Inferior parietal cortex (tissue), 1 donor: Measurements from ENCODE around the gene BCL2.
"Not testable (repeated sequence)": the region's sequence is repeated elsewhere in the genome, so short reads cannot be mapped to it uniquely, and the experiment has no call there.

Source experiments
- DNase-seq: peaks from one replicate; pipeline ENCODE4 v3.0.0-alpha.2; 2016; ENCODE audit errors: extremely low spot score

BCL2 gene

DNA sequence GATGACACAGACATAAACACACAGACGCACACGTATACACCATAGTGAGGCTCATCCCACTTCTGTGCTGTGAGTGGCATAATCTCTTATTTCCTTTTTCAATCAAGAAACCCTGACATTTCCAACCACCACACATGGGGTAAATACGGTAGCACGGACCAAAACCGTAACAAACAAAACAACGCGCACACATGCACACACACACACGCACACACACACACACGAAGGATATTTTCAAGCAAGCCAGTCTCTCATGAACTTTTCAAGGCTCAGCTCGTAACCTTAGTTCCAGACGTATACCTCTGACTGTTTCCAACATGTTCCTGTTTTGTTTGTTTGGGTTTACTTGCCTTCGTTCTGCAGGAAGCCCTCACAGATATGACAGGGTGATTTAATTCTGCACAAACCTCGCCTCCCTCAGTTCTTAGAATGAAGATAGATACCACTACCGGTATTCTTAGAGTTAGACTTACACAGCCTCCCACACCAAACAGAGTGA is 119.8 kb downstream of the BCL2 start:
- no peak for DNase-seq

DNA sequence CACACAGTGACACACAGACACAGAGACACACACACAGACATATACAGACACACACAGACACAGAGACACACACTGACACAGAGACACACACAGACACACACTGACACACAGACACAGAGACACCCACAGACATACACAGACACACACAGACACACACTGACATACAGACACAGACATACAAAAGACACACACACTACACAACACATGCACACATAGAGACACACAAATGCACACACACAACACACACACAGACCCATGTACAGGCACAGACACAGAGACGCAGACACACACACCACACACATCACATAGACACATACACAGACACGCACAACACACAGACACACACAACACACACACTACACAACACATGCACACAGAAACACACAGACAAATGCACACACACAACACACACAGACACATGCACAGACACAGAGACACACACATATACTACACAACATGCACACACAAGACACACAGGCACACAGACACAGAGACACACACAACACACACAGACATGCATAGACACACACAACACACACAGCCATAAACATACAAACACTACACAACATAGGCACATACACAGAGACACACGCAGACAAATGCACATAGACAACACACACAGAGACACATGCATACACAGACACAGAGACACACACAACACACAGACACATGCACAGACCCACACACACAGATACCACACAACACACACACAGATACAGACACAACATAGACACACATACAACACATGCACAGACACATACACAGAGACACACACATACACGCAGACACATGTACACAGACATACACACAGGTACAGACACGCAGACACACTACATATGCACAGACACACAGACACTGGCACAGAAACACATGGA is 120.5 kb downstream of the BCL2 start:
- DNase-seq: no peak

DNA sequence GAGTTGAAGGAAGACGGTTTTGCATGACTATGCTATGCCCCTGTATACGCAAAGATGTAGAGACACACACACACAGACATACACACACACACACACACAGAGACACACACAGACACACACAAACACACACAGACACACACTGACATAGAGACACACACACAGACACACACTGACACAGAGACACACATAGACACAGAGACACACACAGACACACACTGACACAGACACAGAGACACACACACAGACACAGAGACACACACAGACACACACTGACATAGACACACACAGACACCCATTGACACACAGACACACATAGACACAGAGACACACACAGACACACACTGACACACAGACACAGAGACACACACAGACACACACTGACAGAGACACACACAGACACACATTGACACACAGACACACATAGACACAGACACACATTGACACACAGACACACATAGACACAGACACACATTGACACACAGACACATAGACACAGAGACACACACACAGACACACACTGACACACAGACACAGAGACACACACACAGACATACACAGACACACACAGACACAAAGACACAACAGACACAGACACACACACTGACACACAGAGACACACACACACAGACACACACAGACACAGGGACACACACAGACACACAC is 121.3 kb downstream of the BCL2 start:
- no peak for DNase-seq

DNA sequence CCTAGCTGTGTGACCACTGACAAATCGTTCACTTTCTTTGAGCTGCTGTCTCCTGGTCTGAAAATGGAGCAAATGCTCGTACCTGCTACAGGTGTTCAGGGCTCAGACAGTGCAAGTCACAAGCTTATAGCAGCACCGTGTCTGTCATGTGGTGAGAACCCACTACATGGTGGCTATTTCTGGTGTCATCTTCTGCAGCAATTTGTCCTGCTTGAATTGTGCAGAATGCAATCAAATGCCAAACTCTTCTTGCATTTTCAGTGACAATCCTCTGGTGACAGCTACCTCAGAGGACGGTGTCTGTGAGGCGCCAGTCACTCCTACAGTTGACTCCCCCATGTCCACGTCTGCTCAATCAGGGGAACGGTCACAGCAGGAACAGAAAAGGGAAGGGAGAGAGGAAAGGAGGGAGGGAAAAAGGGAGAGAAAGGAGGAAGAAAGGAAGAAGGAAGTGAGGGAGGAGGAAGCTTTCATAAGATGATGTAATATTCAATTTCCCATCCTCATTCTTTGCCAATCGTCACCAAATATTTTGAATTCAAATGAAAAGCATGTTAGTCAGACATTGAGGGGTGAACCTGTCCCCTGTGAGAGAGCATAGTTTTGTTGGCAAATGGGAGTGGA is 122.2 kb downstream of the BCL2 start:
- no peak for DNase-seq

DNA sequence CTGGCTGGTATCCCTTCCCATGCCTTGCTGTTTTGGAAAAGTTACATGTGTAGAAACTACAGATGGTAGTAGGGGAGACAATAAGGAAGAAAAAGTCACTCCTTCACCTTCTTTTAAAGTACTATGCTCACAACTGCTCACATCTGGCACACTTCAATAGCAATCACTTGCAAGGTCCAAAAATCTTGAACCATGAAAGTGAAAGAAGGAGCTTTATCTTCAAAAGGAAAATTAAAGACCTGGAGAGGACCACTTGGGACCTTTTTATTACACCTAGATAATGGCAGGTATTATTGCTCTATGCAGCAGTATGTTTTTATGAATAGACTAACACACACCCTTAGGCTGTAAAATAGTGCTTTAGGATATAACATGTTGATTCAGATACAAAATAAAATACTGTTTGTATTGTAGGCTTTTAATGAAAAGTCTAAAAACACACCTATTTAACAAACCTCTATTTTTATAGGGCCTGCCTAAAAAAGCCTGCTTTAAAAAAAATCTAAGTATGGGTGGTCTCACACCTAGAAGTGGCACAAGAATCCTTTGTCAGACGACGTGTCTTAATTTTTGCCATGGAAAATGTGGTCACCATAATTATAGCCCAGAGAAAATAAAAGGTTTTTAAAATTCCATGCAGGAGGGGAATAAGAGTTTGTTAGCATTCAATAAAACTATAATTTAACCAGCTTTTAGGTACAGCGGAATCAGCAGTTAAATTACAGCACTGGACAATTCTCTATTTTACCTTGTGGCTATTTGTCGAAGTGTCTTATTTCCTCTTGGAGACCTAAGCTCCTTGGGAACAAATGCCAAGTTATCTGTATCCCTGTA is 124.0 kb downstream of the BCL2 start:
- no peak for DNase-seq

DNA sequence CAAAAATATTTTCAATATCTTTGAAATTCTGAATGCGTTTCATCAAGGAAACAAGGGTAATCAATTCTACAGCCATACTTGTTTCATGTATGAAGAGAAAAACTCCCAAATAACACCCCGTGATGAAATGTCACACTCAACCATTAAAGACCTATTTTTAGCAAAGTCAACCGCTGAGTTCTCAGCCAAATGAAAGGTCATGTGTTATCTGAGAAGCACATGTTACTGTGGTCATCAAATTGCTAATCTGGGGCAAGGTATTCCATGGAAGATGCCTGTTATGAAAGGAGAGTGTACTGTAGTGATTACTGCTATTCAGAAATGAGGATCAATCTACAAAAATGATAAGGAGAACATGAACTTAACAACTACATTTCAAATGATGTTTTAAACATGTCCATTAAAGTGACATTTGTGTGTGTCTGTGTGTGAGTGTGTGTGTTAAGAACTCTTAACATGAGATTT is 126.7 kb downstream of the BCL2 start:
- no peak for DNase-seq

DNA sequence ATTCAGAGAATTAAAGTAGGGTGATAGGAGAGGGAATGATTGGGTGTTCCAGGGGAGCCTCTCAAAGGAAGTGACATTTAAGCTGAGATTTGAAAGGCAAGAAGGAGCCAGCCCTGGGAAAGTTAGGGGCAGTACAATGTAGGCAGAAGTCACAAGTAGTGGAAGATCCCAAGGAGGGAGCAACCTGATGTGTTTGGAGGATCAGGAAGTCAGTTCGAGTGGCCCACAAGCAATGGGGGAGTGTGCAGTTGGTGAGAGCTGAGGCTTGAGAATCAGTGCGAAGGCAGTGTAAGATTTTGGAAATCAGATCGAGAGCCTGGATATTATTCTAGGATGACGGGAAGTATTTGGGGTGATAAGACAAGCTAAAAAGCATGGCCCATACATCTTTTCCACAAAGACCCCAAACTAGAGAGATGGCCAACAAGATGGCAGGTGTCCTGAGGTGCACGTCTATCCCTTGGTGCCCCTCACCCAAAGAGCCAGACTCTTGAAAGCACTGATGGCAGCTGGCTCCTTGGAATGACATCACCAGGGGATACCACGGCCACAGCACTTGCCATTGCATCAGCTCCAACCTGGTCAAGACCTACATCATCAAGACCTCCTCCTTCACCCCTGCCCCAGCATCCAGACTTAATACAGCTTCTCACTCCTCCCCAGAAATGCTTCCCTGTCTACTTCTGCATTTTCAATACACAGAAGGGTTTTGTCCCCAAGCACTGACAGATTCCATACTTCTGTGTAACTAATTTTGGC is 127.3 kb downstream of the BCL2 start:
- no peak for DNase-seq

DNA sequence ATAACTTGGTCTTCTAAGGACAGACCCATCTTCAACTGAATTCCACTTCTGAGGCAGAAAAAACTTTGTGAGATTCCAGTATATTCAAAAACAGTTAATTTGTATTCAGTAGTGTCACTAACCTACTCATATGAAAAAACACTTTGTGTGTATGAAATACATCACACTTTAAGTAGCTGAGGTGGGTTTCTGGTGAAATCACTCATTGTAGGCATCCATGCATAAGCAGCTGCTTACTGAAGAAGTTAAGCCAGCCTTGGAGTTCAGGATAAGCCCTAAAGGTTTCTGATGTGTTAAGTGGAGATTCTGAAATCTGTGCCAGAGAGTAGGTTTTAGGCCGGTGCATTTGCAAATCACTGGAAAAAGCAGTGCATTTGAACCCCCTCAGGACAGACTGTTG is 128.2 kb downstream of the BCL2 start:
- no peak for DNase-seq

DNA sequence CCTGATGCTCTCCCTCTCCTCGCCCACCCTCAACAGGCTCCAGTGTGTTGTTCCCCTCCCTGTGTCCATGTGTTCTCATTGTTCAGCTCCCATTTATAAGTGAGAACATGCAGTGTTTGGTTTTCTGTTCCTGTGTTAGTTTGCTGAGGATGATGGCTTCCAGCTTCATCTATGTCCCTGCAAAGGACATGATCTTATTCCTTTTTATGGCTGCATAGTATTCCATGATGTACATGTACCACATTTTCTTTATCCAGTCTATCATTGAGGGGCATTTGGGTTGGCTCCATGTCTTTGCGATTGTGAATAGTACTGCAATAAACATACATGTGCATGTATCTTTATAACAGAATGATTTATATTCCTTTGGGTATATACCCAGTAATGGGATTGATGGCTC is 128.7 kb downstream of the BCL2 start:
- DNase-seq: not testable (repeated sequence)

DNA sequence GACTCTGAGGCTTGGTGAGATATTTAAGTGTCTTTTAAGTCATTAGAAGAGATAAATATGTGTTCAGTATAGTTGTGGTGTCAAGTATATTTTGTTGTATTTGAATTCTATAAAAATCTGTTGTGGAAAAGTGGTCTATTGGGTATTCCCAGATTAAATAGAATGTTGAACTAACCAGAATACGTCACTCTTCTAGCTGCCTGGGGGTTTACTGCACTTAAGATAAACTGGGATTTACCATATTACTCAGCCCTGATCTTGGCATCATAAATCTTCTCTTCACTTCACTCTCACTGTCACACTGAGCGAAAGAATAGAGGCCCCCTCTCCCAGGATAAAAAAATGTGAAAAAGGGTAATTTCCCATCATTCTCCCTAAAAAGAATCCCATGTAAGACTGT is 129.8 kb downstream of the BCL2 start:
- no peak for DNase-seq

DNA sequence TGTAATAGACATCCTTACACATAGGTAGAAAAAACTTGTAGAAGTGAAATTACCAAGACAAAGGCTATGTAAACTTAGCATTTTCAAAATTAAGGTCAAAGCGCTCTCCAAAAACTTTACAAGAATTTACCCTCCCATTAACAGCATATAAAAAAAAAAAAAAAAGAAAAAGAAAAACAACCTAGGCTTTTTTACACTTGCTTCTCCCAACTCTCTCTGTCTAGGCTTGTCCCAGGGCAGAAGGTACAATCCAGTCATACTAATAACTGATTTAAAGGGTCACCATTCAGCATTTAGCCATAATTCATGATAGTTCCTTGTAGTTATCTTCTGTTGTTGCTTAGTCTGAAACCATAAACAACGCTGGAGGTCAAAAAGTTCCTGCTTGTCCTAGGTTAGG is 130.5 kb downstream of the BCL2 start:
- DNase-seq: no peak

DNA sequence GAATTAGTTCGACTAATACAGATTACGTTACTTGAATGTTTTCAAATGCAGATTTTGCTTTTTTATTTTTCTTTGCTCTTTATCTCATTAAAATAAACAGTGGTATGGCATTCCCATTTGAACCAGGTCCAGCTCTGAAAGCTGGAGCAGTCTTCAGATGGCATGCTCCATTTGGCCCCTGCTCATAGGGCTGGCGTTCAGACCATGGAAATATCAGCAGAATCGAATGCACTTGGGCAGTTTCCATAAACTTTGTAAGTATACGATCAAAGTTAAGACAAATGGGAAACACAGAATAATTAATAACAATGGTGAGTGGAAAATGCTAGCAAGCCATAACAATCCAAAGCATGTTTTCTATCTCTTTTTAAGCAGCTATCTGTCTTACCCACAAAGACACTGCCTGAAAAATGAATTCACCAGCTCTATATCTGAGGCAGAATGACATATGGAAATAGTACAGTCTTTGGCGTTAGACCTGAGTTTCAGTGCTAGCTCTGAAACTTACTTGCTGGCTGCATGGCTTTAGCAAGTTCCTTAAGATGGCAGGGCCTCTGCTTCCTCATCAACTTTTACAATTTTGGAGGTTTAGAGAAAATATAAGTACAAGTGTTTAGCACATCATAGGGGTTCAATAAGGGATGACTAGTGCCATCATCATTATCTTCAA is 131.6 kb downstream of the BCL2 start:
- DNase-seq: no peak

DNA sequence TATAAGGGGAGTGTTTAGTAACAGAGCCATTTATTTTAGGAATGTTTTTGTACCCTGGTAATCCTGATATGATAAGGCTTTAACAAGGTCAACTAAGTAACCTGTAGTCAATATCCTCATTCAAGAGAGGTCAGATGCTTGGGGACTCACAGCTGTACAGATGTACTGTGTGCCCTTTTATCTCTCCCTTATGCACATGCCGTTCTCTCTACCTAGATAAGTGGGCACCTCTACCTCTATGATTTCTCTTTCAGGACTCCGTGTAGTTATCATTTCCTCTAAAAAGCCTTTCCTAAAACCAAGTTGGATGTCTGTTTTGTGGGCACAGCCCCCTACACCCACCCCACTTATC is 132.4 kb downstream of the BCL2 start:
- DNase-seq: no peak

DNA sequence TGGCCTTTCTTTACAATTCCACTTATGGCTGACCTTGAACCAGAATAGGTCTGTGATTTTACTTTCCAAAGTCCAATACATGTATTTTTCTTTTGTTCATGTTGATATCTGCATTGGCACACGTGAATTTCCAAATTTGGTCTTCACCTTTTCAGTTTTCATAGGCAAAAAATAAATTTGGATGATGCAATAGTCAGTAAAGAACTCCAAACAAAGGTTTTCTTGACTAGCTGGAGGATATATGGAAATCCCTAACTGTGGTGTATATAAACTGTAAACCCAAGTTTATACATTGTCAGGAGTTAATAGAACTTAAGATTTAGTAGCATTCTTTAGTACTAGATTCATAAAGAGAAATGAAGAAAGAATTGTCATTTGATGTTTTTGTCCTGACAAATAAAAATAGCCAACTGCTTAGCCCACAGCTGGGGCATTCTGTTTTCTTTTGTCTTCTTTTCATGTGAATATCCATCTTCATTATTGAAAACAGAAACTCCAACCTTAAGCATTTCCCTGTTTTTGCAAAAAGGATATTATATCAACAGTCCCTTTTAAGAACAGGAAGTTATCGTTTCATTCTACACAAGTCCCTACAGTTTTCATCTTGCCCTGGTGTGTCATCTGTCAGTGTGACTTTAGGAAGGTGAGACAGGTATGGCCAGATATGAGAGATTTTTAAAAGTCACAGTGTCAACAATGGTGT is 132.9 kb downstream of the BCL2 start:
- no peak for DNase-seq

DNA sequence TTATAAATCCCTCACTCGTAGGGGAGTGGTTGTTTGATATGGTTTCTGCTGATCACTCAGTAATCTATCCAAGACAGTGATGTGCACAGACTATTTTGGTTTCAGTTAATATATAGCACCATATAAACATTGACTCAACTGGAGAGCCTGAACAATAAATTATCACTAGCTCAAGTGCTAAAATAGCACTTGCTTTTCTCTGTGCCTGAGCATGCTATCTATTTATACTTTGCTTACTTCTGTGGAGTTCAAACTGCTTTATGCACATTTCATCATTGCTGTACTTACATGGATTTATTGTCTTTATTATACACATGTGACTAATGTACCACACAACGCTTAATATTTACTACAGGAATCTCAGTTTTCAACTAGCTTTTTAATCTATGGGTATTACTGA is 133.6 kb downstream of the BCL2 start:
- no peak for DNase-seq

DNA sequence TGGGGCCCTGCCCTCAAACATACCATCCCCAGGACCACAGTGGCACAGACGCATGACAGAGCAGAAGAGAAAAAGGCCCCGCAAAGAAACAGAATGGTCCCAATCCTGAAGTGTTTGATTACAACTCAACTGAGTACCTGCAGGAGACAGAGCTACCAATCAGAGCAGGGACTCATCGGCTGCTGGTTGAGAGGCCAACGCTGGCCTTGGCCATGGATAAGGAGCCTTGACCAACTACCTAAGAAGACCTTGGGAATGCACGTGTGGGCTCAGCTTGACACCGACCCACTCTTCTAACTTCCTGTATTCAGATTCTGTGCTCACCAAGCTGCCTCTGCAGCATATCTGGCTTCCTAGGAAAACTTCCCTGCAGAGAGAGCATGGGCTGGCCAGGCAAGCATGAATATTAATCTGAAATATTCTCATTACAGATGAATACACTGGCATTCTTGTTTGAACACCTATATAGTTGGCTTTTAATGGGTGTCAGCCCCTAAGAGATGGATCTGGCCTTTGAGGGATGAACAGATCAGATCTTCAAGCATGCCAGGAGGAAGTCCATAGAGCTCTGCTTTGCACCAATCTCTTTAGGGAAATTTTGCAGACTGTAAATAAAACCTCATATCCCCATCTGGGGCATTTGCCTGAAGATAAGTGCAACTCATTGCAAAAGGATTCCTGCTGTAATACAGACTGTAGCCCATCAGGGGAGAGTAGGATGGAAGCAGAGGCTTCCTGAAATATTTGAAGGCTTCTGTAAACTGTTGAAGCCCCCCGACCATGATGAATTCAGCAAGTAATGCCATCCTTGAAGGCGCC is 135.4 kb downstream of the BCL2 start:
- no peak for DNase-seq

DNA sequence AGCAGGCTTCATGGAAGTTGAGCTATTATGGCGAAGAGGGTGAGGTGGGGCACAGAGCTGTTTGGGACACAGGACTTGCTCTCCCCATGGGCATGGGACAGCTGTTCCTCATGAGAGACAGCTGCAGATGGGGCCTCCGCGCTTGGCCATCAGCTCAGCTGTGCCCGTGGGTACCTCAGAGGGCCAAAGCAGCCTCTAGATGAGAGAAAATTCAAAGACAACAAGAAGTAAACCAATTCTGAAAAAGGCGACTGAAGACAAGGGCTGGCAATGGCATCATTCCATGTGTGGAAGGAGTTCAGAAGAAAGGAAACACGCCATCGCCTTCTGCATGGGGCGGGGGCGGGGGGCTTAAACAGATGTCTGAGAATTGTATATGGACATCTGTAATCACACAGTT is 136.2 kb downstream of the BCL2 start:
- no peak for DNase-seq

DNA sequence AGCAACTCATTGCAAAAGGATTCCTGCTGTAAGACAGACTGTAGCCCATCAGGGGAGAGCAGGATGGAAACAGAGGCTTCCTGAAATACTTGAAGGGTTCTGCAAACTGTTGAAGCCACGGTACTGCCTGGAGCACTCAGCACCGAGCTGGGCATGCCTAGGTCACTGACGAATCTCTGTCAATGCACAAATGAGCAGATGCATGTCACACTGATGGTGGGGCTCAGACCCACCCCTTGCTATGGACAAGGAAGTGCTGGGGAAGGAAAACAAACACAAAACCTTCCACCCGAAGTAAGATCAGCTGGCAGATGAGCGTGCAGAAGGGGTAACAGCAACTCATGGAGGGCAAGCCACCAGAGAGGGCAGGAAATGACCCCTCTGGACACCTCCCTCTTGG is 136.7 kb downstream of the BCL2 start:
- DNase-seq: no peak

DNA sequence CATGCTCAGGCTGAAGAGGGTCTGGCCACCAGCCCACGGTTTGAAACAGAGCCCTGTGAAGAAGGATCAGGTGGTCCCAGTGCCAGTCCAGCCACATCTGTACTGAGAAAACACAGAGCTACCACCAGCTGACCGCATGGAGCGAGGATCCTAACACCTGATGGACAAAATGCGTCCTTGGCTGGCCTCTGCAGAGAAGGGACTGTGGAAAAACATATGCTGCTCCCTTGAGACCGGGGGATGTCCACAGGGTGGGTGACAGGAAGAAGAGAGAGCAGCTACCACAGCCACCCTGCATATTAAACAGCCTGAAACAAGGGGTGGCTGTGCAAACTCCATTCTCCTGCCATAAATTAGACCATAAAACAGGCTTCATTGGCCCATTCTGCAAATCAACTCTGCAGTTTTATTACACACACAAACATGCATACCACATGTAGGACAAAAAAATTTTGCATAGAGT is 137.2 kb downstream of the BCL2 start:
- DNase-seq: no peak
